NCI-H1092 (cell line): ENCODE results near the gene PCDH9.

Experiments
- DNase-seq: peaks from one replicate; lab custom pipeline; 2025; lab: John Stamatoyannopoulos, UW

PCDH9 gene

DNA sequence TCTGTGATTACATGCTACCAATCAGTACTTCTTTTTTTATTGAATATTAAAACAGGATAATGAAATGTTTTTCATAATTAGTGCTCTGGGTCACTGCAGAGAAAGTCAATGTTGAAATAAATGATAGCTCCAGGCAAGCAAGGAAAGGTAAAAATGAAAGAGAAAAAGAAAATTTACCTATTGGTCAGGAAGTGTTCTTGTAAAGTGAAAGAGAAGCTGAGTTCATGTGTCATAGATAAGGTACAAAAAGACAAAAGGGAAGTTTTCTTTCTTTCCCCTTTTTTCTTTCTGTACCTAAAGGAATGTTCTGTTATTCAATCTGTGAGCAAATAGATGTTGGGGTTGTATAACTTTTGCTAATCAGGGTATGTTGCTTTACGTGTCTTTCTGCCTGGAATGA lies 197.0 kb downstream of the PCDH9 start:
- no peak for DNase-seq

DNA sequence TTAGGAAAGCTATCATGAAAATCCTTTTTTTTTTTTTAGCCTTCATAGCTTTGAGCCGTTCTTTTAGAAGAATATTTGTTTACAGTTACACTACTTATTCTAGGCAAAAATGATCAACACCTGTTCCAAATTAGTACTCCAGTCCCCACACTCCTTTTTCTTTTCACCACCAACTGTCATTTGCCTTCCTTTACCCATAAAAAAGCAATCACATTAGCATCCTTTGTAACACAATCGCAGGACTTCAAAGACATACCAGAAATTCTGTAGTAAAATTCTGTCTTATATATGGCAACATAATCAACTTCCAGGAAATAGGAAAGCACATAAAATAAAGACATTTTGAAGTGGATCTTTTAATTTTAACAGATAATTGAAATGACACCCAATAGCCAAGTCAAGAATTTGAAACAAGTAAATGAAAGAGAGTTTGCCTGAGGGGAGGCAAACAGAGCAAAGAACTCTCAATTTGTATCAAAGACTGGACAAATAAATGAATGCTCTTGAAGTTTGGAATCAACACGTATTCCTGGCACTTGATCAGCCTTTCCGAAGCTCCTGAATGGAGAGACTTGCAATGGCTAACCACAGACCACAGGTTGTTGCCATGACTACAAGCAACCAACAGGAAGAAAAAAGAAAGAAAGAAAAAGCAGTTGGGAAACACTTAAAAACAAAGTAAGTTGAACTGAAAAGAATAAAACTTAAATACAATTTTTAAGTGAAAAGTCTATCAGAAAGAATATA lies 206.8 kb downstream of the PCDH9 start:
- peak; percentile 36 for DNase-seq

DNA sequence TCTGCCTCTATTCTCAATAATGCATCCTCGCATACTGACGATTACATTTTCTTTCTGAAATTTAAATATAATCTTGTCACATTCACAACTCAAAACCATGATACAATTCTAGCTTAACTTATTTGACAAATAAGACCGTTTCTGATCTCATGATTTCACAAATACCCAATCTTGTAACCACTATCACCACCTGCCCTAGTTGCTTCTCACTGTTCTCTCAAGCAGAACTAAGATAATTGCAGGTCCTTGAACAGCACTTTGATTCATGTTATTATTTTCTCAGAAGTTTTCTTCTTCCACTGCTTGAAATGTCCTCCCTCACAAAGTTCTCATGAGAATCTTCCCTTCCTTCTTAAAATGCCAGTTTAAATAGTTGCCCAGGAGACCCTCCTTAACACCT lies 211.4 kb downstream of the PCDH9 start:
- DNase-seq, result no peak

DNA sequence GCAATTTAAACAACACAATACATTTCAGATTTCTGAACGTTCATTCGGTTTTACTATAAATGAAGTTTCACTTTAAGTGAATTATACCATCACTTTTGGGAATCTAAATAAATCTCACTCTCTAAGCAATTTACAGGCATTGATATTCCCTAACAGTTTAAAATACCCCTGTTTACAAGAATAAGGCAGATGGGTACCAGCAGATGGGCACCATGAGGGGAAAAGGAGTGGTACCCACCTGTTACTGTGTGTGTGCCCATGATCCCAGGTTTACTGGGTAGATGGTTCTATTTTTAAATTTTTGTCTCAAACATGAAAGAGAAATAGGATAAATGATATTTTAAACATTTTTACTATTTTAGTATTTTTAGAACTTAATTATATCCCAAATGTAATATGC lies 212.9 kb downstream of the PCDH9 start:
- no peak for DNase-seq

DNA sequence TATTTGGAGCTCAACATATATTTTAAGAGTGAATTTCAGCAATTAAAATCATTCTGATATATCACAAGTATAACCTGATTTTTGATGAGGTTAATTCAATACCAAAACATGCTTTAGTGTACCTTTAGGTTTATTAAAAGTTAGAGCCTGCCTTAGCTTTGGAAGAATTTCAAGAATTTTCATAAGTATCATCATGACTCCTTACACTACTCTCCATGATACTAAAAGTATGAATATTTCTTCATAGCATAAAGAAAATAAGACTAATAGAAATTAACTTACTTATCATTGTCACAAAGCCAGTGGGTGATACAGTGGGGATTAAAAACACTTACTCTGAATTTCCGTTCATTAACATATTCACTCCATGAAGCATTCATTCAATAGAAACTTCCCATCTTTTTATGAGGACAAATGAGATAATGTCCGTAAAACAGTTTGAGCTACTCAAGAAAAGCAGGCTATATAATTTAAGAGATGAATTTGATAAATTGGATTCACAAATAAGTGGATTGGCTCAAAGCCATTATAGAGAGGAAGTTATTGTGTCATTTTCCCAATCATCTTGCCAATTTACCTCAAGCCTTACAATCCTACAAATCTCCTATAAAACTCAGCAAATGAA lies 214.0 kb downstream of the PCDH9 start:
- DNase-seq, result no peak

DNA sequence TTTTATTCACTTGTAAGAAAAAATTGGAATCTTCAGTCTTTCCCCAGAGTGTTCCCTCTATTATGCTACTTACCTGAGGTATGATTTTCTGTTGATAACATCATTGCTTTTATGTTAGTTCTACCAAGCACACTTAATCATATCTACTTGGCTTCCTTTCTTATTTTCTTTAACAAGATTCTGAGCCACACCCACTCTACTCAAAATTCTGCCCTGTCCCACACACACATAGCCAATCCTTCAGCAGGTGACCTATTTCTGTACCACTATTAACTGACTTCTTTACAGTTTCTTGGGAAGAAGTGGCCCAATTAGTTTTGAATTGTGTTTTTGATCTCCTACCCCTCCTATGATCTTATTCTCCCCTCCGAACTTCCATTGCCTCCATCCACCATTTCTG lies 215.7 kb downstream of the PCDH9 start:
- no peak for DNase-seq

DNA sequence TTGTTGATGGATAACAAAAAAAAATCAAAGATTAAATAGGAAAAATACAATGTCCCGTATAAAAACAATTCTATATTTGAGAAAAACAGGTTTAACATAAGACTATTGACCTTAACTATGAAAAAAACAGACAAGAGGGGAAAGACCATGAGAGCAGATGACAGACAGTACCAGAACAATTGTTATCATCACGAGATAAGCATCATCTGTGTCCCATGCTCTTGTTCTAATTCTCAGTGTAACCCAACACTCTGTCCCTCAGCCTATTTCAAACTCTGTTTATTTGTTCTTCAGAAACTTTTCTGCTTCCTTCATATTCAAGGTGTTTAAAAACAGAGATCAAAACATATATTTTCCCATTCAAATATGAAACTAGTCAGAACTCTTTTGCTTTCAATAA lies 216.4 kb downstream of the PCDH9 start:
- DNase-seq, result no peak

DNA sequence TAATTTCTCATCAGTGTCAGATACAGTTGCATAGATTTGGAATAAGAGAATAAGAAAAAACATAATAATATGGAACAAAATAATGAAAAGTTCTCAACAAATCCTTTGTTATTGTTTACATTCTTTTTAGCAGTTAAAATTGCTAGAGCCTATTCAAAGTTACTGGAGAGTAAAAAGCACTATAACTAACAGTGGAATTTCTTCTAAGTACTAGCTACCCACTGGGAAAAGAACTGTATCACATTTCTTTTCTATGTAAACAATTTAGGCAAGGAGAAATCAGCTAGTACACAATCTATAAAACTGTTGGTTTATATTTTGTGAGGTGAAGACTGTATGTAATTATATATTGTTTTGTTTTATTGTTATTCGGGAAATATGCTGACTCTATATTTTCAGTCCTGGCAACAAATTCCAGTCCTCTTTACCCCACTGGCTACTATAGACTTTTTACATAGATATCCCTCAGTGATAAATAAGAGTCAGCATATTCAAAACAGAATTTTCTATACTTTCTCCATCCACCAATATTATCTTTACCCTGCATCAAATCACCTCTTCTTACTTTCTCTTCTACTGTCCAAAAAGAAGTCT lies 222.0 kb downstream of the PCDH9 start:
- no peak for DNase-seq

DNA sequence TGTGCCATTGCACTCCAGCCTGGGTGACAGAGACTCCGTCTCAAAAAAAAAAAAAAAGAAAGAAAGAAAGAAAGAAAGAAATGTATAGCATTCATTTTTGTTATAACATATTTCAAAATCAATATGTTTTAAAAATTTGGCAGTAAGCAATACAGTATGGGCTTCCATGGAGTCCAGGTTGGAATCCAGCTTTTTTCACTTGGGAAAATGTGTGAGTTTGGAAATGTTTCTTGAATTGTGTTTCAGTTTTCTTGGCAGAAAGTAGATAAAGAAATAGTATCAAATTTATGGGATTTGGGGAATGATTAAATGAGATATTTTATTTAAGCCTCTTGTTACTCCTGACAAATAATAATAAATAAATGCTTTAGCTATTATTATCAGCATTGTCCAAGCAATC lies 225.6 kb downstream of the PCDH9 start:
- no peak for DNase-seq

DNA sequence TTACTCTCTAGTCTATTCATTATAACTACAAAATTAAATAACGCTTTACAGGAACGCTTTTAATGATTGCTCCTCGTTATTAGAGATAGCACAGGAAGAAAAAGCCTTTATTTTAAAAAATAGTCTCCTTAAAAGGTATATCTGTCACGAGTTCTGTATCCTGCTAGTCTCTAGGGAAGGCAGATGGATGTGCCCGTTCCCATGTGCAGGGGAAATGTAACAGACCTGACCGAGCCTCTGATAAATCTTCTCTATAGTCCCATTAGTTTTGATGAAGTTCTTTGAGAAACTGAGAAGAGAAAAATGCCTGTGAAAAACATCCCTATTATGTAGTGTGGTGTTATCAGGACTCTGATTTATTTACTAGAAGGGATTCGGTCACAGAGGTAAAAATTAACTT lies 226.4 kb downstream of the PCDH9 start:
- no peak for DNase-seq

DNA sequence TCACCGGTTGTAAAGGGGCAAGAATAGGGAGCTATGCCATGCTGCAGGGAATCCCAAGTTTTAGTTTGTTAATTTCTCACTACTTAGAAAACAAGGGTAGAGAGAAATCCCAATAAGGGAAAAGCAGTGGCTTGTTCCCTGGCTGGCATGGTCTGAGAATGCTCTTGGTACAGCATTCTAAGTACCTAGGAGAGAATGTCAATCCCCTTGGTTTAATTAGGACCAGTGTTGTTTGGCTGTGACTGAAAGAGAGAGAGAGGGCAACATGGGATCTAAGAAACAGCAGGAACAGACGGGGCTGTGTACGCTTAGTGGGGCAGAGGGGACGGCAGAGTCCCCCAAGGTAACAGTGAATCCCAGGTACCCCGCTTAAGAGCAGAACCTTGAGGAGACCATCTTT lies 228.8 kb downstream of the PCDH9 start:
- no peak for DNase-seq

DNA sequence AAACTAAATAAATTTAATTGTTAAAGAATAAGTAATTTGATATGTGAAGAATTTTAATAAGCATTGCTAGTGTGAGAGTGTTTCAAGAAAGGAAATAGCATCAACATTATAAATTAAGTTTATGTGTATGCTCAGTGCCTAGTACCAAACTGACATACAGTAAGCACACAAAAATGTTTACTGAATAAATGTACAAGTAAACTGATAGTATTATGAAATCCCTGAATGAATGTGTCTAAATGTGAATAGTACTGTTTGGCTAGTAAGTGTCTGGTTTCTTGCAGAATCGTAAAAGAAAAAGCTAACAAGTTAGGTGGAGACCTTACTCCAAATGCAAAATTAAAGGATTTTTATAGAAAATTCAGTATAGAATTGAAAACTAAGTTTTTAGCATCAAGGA lies 233.6 kb downstream of the PCDH9 start:
- no peak for DNase-seq

DNA sequence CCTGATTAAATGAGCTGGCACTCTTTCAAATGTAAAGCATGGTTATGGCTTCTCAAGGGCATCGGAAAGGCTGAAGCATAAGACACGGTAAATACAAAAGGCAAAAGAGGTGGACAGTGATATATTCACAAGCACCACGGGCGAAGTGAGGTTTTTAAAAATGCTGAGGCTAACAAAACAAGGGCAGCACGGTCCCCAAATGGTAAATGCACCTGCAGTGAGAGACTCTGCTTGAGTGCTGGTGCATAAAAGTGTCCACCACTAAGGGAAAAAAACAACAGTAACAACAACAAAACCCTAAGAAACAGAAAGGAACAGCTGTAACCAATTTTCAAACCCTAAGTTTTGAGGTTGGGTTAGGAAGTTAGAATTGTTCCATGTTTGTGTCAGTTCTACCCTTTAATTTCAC lies 234.9 kb downstream of the PCDH9 start:
- peak; percentile 9 for DNase-seq

DNA sequence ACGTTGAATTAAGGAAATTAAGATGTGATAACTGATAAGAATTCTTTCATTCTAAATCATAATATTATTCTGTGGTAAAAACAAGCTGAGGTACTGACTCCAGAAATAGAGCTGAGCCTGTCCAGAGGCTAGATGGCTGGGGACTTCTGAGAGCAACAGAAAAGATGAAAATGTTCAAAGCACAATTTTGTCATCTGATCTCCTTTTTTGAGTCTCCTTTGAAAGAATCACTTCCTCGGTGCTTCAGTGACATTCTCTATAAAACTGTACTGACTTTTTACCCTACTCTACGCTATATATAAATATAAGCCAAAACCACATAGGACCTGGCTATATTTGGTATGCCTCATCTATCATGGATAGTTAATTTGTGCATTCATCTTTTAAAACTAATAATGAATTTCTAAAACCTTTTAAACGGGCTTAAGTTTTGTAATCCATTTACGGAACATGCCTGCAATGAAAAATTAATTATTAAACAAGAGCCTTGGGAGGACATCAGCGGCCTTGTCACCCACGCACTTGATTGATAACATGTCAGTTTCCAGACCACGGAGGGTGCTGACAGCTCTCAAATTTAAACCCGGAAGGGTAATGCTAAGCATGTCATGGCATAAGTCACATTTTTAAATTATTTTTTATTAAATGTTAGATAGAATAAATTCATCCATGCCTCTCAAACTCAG lies 235.5 kb downstream of the PCDH9 start:
- no peak for DNase-seq

DNA sequence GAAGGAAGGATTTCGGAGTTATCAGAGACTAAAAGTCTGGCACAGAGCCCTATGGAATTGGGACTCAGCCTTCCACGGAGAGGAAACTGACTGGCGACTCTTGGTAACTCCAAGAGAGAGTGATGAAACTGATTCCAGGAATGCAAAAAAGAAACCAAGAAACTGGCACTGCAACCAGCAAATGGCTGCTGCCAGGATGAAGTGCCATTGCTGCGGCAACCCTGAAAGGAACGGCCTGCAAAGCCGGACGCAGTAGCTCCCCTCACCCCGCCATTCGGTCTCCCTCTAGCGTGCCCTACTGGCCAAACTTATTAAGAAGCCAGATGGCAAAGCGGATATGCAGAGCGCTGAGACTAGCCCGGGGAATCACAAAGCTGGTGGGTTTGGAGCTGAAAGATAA lies 236.0 kb downstream of the PCDH9 start:
- no peak for DNase-seq

DNA sequence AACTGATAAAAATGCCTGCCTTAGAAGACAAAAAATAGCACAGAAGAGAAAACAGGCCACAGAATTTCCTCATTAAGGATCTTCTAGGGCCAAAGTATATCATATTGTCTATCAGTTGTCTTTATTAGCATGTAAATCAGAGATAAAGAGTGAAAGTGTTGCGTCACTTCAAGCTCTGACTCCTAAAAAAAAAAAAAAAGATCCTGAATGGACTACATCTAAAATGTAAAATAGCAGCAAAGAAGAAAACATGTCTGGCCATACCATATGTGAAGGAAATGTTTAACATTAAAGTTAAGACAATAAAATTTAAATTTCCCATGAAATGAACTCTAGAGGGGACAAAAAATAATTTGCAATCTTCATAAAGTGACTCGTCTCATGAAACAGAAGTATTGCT lies 237.4 kb downstream of the PCDH9 start:
- DNase-seq, result no peak

DNA sequence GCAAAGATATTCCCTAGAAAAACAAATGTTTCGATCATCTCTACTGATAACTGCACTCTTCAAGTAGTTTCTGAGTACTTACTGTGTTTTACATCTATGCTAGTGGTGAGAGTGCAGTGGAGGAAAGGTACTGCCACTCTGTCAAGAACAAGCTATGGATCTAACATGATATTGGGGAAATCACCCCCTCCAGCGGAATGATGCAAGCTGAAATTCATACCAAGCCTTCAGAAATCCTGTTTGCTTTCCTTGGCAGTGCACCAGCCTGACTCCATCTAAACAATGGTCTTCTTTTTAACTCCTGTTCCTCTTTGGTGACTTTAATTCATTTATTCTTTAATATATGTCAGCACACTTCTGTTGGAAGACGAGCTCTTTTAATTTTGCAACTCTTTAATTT lies 238.0 kb downstream of the PCDH9 start:
- no peak for DNase-seq

DNA sequence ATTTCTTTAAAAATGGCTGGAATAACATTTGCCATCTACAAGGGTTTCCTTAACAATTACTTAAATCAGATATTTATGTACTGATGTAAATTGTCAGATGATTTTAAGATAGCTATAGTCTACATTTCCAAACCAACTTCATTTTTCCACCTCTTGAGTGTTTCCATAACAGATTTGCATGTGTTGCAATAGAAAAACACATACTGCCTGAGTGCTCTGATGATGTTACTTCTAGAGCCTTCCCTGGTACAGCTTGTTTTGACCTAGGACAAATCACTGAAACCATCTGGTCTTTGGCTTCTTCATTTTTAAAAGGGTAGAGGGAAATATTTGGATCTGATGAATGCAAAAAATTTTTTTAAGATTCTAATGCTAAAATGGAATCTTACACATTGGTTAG lies 245.9 kb downstream of the PCDH9 start:
- DNase-seq, result no peak

DNA sequence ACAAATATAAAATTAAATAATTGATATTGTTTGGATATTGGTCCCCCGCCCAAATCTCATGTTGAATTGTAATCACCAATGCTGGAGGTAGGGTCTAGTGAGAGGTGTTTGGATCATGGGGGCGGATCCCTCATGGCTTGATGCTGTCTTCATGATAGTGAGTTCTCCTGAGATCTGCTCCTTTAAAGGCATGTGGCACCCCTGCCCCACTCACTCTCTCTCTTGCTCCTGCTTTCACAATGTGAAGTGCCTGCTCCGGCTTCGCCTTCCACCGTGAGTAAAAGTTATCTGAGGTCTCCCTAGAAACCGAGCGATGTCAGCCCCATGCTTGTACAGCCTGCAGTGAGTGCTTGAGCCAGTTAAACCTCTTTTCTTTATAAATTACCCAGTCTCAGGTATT lies 248.2 kb downstream of the PCDH9 start:
- no peak for DNase-seq

DNA sequence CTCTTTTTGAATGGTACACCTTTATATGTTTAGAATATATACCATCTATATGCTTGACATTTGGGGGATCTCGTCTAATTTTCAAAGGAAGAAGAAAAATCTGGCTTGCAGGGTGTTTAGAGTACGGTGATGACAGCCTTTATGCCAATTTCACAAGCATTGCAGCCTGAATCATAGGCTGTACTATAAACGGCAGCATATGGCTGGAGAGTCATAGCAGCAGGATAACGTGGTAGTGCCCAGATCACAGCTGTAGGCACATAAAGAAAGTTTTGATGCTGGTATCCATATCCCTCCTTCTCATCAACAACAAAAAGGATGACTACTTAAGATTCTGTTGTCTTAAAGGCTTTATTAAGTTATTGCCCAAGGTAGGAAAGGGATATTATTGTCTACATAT lies 253.0 kb downstream of the PCDH9 start:
- DNase-seq, result no peak

DNA sequence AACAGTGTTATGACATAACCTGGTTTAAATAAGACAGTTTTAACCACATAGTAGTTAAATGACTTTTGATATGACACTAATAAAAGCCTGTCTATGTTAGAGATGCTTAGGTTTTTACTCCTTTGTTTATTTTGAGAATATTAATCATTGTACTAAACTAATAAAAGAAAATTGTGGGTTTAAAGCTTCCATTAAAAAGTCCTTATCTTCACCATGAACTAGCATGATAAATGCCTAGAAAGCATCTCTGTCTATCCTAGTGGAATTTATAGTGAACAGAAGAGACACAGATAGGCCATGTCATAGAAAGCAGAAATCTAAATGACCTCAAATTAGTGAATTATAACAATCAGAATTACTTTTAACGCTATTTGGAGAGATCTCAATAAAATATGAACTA lies 255.2 kb downstream of the PCDH9 start:
- DNase-seq, result no peak

DNA sequence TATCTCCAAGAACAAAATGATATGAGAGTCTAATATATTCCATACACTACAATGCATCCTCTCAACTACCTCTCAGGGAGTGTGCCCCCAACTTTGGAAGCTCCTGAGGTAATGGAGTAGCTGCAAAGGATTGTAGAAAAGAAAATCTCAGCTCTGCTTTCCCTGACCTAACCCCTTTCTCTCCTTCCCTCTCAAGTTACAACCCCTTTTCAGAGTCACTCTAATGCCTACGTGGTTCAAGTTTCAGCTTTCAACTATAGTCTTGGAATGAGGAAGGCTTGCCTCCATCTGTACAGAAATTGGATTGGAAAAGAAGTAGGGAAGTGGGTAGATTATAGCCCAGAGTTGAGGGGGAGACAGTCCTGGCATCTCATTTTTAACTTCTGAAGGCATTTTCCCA lies 256.0 kb downstream of the PCDH9 start:
- no peak for DNase-seq

DNA sequence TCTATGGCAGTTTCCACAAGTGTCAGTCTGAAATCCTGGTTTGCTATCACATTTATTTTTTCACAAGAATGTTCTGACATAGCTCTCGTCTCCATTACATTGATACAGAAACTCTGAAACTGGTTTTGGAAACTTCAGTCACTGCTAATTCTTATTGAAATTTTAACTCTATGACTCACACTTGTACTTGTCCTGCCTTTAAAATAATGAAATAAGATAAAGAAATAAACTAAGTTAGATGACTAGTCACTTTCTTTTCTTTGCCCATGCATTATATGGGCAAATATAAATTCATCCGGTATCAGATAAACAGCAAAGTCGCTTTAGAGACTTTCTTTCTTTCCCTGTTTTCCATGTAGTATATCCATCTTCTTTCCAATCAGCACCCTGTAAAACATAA lies 257.5 kb downstream of the PCDH9 start:
- DNase-seq, result no peak
